ENCODE measurements around the gene OTOG.
A peak's percentile ranks its signal among the peaks of the same experiment; 100 is the strongest.

Gene OTOG

DNA sequence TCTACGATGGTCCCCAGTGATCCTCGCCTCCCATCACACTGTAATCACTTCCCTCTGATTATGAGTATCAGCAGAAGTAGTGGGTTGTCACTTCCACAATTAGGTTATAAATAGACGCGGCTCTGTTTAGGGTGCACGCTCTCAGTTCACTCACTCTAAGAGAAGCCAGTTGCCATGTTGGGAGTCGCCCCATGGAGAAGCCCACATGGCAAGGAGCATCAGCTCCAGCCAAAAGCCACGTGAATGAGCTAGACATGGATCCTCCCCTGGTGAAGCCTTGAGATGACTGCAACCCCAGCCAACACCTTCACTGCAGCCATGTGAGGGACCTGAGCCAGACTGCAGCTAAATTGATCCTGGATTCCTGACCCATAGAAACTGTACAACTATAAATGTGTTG, 145.9 kb downstream of the OTOG start:
- DNase-seq (ENCODE audit: low spot score) (no peak), FAIRE-seq (no peak)

DNA sequence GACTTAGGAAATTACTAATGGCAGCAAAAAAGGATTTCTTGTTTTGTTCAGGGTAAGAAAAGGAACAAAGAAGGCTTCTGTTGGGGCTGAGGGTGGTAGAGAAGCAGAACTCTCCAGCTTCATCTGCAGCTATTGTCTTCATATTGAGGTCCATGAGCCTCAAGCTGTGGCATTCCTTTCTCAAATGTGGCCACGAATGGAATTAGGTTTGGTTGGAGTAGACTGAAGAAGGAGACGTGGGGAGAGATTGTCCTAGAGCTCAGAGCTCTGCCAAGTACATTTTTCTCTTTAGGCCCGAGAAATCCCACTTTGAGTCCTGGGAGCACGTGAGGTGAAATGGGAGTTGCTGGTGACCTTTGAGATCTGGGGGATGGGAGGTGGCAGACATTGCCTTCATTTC, 146.5 kb downstream of the OTOG start:
- DNase-seq (ENCODE audit: low spot score) (no peak), FAIRE-seq (no peak)

DNA sequence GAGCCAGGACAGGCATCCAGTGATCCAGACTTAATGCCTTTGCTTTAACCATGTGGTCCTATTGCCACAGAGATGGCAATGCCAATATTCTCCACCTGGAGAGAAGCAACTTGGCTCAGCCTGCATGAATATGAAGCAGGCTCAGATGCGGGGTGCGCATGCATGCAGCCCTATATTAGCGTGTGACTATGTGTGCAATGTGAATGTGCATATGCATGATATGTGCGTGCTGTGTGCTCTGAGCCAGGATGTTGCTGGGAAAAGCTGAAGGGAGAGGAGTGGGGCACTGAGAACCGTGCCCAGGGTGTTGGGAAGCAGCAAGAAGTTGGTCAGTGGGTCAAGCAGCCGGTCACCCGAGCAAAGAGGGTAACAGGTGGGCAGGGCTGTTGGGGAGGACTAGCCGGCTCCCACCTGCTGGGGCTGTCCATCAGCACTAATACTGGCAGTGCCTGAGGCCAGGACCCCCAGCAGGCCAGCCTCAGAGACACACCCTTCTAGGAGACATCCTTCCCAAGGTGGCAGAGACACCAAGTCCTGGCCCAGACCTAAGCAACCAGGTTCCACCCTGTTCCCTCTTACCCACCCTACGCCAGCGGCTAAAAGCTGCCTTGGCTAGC, 147.5 kb downstream of the OTOG start:
- no peak for DNase-seq (ENCODE audit: low spot score)
- FAIRE-seq: peak; percentile 37

DNA sequence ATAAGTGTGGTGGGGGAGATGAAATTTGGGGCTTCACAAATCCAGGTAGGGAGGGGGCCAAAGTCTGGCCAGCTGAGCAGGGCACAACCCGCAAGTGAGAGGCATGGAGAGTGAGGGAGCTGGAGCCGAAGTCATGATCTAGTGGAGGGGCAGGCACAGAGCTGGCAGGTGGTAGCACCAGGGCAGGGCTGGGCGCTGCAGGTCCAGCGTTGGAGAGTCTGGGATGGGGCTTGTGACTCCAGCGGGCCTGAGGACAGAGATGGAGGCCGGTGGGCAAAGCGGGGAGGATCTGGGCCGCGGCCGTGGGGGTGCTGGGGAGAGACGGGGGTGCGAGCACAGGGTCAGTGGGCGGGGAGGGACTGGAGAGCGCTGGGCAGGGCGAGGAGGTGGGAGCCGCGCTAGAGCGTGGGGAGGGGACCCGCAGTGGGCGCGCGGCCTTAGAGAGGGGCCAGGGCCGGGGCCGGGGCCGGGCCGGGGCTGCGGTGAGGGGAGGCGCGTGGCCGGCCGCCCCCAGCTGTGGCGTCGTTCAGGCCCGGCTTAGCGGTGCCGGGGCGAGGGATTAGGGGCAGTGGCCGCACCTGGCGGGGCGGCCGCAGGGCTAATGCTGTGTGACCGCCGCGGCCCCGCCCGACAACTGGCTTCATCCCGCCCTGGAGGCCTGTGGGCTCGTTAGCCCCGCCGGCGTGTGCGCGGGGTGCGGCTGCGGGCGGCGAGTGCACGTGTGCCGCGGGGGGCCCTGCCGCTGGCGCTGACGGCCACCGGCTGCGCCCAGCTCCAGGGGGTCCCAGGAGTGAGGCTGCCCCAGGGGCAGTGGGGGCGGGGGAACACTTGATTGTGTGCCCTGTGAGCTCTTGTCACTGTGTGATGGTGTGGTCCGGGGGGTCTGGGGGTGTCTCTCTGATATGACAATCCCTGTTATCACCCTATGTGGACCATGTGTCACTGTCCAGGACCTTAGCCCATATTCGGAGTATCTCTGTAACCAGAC, 148.7 kb downstream of the OTOG start:
- no peak for FAIRE-seq

DNA sequence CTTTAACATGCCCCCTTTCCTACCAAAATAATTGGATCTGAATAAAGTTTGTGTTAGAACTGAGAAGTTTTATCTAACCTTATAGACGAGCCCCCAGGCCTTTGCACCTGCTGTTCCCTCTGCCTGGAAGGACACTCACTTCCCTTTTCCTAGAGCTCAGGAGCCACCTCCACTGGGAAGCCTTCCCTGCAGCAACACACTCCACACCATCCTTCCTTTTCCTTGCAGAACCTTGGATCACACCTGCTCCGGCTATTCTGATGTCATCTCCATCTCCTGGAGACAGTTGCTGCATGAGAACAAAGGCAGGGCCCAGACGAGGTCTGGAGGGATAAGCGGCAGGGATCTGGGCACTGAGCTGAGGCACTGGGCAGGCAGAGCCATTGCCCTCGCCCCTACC, 149.7 kb downstream of the OTOG start:
- DNase-seq (ENCODE audit: low spot score) (no peak), FAIRE-seq (no peak)

More for the DNA sequence above, 148.7 kb downstream of the OTOG start:
- no peak for DNase-seq (ENCODE audit: low spot score)
